SU-DHL-6 (cell line): Measurements from ENCODE around the gene BCL6.

Source experiments
- CTCF ChIP-seq: fragments of 200-600 bp; sonication (generic); IDR thresholded peaks from one replicate; pipeline ENCODE4 v1.5.1; 2017; ENCODE audit warnings: antibody characterized with exemption, mild to moderate bottlenecking, low read length, moderate library complexity; ENCODE audit not compliant: insufficient read depth, poor library complexity, severe bottlenecking
- EZH2phosphoT487 ChIP-seq: fragments of 200-600 bp; sonication (generic), shearing (Covaris generic); conservative IDR thresholded peaks from 2 replicates; pipeline ENCODE4 v1.6.1; 2018; ENCODE audit warnings: mild to moderate bottlenecking, antibody characterized with exemption, low read length, moderate library complexity, mixed read lengths

GRCh38 chr3:187705164-187705563 is 40.1 kb downstream of the BCL6 start:
- TF ChIP-seq CTCF (no peak), EZH2phosphoT487 (no peak)
